GM18909 (cell line): ENCODE measurements around the gene MYO5C.

ENCODE experiments used
- ATAC-seq: cut with Tn5 transposase; IDR thresholded peaks from one replicate; pipeline ENCODE4 v1.9.1; 2021; ENCODE audit warnings: mild to moderate bottlenecking; ENCODE audit not compliant: unreplicated experiment, poor library complexity

The MYO5C gene

DNA sequence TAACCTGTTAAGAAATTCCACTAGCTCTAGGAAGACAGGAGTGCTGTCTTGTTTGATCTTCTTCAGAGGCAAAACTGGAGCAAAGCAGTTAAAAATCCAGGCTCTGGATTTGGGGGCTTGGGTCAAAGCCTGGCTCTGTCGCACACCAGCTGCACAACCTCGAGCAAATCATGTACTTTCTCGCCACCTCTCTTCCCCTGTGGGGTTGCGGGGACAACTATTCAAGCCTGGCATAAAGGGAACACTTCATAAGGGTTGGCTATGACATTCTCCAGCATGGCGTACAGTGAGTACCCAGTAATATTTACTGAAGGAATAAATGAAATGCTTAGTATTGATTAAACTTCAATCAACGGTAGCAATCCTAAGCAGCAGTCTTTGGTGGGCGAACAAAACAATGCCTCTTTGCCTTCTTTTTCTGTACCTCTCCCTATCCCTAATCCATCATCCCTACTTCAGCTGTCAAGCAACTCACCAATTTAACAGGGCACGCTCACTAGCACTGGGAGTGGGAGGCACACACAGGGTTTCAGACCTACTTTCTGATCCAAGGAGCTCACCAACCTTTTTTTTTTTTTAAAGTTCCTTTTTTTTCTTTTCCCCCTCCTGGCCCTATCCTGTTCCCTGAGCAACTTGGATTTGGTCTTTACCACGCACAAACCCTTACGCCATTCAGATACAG is 137.4 kb downstream of the MYO5C start:
- no peak for ATAC-seq

- no peak for ATAC-seq
Measured at GRCh38 chr15:52155878-52156277, 139.7 kb downstream of the MYO5C start.

- no peak for ATAC-seq
Measured at GRCh38 chr15:52154896-52155865, 140.4 kb downstream of the MYO5C start.

DNA sequence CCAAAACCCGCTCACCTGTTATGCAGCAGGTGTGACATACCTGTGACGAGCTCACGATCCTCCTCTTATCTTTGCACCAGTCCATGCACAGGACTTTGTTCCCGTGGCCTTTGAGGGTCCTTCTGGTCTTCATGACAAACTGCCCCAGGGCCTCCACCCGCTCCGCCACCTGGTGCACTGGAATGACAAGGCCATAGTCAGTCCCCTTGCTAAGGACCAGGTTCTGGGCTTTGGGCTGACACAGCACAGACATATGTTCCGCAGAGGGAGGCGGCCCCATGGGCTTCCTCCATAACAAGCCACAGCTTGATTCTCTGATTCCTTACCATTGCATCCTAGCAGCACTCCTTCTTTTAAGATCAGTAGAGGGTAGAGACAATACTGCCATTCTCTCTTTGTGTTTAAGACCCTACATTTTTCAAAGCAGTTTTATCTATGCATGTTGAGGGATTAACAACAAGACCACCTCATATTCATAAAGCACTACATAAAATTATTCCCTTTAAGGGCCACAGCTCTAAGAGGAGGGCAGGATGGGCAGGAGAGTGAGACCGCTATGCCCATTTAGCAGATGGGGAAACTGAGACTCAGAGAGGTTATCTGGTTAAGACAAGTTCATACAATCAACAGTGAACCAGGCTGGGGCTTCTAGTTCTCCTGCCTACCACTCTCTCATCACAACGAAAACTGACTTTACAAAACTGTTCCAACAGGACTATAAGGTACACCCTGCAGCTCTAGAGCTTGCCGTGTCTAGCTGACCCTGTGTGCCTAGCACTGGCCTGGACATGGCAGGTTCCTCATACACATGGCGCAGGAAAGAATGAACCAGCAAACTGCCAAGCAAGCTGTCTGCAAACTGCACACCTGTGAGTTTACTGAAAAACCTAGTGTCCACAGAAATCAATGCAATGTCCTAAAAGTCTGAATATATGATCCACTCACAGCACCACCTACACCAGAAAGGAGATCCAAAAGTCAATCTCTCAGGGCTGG is 141.4 kb downstream of the MYO5C start:
- no peak for ATAC-seq

DNA sequence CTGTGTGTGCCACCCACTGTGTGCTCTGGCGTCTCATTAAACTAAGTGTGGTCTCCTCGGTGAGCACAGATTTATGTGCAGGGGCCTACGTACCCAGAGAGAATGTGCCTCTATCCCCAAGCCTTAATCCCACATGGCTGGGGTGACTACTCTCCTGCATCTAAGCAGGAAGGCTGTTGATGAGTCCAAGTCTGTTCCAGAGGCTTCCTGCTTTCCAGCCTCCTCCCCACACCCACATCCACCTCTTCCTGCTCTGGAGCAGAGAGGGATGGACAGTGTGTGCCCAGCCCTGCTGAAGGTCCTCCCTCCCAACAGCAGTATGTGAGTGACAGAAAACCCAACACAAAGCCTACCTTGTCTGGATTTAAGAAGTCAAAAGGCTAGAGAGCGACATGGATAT is 144.3 kb downstream of the MYO5C start:
- ATAC-seq: no peak

DNA sequence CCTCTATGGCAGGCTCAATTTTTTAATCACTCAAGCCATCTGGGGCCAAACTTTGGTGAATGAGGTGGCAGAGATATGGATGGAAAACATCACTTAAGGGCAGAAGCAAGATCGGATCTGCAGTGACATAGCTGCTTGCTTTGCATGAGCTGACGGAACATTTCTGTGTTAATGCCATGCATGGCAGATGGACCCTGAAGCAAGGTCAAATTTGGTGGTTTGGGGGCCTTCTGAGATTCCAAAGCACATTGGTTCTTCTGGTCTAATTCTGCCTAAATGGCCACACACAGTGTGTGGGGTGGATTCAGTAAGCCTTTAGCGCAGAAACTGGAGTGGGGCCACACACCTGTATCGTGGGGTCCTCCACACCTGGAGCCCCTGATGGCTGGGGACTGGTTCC is 144.7 kb downstream of the MYO5C start:
- ATAC-seq: no peak

DNA sequence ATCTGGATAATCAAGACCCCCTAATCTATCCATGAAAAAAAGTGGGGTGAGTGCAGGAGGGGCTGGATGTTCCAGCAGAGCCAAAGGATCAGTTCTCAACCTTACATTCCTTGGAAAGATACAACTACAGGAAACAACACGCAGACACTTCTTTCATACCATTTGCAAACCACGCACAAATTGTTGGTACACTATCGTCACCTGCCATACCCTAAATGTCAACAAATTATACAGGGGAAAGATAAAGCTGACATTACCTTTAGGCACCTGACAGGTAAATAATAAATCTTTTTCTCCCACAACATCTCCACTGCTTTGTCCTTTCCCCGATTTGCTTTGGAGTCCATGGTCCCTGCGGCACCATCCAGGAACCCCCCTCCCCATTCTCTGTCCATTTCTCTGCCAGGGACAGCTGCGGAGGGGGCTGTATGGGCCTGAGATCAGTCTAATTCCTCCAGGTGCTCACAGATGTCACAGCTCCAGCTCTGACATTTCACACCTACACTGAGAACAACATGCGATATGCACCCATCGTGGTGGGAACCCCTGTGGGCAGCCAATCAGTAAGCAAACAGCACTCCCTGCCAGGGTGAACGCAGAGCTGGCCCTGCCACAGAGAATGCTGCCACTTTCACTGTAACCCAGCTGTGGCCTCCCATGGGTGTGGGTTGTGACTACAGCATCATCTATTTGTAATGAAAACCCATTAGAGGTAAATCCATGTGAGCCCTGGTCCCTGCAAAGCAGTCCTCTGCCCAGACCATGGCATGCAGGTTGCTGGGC is 145.4 kb downstream of the MYO5C start:
- ATAC-seq: no peak

DNA sequence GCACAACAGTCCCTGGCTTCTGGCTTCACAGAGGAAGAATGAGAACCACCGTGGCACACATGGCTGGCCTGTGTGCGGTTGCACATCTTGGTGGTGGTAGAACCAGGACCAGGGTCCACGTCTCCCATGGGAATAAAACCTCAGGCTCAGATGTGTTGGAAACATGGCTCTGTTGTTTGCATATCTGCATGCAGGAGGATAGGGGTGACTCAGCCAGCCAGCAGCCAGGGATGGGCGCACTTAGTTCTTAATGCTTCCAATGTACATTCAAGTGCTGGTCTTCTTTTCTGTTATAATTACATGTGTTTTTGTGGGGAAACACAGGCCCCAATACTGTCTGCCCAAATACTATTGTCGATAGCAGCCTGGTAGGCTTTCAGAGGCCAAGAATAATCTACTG is 147.2 kb downstream of the MYO5C start:
- ATAC-seq: no peak

DNA sequence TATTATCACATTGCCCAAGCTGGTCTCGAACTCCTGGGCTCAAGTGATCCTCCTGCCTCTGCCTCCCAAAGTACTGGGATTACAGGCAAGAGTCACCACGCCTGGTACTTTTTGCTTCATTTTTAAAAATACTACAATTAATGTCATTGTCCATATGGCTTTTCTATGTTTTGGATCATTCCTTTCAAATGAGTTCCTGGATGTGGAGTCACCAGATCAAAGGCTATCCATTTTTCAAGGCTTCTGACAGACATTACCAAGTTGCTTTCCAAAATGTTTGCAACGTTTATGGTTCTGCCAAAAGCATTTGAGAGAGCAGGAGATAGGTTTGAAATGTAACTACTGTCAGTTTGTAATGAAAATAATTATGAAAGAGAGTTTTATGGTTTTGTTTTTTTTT is 148.8 kb downstream of the MYO5C start:
- no peak for ATAC-seq

DNA sequence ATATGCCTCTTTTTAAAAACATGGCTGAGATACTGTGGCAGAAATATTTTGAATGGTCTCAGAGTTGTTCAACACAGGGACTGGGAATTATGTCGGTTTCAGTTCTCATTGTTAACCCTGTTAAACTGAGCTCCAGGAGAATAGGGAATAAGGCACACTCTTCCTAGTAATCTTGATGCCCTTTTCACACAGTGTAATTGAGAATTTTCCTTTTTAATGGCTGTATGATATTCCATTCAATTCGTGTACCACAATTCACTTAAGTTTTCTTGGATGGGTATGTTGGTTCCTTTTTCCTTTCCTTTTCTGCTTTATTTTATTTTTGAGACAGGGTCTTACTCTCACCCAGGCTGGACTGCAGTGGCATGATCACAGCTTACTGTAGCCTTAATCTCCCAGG is 149.3 kb downstream of the MYO5C start:
- no peak for ATAC-seq

DNA sequence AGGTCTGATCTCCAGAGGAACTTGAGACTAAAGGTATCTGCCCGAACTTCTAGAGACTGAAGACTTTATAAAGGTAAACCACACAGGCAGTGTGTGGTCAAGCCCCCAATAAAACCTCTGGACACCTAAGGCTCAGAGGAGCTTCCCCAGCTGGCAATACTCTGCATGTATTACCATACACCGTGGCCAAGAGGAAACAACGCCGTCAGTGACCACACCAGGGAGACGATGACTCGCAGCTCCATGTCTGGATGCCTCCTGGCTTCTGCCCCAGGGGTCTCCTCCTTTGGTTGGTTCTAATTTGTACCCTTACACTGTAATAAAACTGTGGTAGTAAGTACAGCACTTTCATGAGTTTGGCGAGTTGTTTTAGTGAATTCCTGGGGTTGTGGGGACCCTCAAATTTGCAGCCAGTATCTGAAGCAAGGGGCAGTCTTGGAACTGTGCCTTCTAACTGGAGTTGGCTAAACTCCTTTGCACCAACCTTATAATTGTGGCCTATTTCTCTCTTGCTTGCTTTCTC is 150.9 kb downstream of the MYO5C start:
- ATAC-seq: no peak

- no peak for ATAC-seq
Measured at GRCh38 chr15:52143873-52144272, 151.7 kb downstream of the MYO5C start.
